ENCODE data around the gene SLC30A1.
"Not testable (repeated sequence)": the region's sequence is repeated elsewhere in the genome, so short reads cannot be mapped to it uniquely, and the experiment has no call there.

SLC30A1 gene

DNA sequence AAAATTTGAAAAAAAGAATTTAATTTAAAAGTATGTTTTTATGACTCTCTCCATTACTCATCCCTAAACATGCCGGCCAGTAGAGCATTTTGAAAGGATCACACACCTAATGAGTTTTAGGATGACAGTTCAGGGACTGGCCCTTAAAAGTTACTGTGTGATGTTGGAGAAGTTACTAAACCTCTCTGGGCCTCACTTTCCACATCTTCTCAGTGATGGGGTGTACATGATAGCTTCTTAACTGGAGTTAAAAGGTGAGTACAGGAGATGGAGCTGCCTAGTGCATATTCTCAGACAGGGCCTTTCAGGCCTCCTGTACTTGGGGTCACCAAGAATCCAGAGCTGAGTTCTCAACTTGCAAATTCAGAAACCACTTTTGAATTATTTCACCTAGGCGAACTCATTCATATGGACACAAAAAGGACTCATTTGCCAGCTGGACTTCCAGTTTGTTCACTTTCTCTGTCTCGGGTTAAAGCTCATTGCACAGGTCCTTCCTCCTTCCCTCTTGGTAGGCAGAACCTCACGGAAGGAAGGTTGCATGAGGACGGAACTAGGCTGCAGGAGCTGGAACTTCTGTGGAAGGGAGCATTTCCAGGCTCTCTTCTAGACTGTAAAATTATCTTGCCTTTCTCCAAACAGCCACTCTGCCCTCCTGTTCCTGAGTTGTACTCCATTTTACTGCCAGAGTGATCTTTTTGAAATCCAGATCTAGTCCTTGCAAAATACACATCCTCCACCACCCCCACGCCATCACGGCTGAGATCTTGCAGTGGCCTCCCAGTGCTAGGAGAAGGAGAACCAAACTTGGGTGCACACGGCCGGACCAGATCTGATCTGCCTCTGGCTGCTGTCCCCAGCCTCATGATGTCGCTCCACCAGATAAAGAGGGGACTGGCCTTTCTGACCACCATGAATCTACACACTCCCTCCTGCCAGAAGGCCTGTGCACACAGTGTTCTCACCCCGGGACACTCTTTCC, 4.3 kb upstream of the SLC30A1 start:
- no peak for FAIRE-seq

DNA sequence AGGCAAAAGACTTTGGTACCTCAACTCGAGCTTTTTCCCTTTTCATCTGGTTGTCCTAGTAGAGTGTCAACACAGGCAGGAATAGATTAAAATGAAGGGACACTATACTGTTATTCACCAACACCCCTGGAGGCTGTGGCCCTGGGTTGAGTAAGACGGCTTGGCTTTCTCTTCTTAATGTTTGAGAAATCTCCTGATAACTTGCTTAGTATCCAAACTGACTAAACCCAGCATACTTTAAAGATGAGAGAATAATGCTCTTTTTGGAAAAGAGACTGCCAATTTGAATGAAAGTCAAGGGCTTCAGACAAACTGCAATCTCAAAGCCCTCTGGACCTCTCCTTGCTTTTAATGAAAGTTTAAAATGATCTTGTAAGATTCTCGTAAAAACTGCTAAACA, 2.6 kb upstream of the SLC30A1 start:
- no peak for FAIRE-seq

DNA sequence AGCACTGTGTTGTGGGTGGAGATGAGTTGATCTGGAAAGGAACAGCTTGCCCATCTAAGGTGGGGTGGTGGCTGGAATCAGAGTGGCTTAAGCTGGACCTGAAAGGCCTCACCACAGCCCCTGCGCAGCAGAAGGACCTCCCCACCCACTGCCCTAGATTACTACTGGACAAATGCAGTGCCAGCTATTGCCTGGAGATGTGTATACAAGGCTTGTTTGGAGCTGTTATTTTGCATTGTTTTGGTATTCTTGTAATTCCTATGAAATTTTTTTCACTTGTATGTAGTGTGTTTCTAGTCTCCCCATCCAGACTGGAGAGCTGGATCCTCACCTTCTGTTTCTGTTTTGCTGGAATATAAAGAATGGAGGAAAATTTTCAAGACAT, 1.3 kb upstream of the SLC30A1 start:
- no peak for FAIRE-seq

DNA sequence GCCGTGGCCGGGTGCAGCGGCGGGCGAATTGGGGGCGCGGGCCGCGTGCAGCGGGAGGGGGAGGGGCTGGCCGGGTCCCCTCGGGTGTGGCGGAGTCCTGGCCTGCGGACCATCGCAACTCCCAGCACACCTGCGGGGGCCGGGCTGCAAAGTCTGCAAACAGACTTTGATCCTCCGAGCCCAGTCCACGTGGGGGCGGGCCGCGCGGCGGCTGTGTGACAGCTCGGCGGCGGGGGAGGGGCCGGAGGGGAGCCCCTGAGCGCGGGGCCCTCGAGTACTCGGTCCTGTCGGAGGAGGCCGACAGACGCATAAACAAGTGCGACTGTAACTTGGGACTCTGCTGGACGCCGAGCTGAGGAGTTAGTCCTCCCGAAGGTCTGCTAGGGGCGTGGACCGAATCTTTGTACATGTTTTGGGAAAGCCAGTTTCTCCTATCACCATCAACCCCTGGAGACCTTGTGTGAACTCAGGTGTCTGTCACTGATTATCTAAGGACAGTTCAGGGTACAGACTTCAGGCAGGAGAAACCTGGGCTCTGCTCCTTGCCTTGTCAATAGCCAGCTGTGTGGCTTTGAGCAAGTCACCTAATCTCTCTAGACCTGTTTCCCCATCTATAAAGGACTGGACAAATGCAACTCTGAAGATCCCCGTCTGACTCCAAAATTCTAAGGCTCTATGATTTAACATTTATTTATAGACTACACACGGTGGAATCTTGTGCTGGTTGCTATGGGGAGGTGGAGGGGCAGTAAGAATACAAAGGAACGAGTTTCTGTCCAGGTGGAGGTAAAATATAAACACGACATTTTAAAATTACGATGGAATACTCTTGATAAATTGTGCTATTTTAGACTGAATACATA, 710 bp upstream of the SLC30A1 start:
- no peak for FAIRE-seq

DNA sequence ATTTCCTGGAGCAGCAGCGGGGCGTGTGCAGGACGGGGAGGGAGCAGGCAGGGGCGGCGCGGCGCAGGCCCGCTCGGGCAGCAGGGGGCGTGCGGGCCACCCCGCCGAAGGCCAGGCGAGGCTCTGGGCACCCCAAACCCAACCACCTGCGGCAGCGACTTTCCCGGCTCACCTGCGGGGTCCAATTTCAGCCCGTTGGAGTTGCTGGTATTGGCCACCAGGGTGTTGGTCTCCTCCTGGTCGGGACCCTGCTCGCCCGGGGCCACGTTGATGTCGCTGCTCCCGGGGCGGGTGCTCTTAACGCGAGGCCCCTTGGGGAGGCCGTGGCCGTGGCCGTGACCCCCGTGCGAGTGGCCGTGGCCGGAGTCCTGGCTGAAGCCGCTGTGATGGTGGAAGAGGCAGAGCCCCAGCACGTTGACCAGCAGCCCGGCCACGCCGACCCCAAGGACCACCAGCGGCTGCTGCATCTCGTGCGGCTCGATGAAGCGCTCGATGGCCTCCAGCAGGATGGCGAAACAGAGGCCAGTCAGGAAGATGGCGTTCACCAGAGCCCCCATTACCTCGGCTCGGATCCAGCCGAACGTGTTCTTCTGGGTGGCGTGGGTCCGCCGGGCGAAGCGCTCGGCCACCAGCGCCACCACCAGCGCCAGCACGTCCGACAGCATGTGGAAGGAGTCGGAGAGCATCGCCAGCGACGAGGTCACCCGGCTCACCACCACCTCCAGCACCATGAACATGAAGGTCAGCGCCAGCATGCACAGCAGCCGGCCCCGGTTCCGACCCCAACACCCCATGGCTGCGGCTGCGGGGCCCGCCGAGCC, 932 bp downstream of the SLC30A1 start:
- no peak for FAIRE-seq

DNA sequence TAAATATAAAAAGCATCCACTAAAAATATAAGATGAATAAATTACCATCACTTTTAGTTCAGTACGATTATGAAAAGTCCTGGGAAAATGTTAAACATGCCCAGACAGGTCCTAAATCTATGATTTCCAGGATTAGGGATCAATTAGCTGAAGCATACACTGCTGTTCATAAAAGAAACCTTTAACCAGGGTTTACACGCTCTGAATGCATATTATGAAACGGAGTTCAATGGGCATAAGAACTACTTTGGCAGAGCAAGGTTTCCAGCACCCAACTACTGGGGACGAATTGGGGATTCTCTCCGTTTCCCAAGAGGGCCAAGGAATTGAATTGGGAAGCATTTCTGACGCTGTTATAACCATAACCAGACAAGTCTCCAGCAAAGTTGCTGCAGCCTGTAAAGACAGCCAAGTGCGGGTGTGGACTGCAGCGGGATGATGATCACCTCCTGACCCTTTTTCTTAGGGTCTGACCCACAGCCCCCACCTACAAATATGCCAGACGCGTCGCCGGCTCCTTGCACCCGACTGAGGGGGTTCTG, 1.6 kb downstream of the SLC30A1 start:
- no peak for FAIRE-seq

DNA sequence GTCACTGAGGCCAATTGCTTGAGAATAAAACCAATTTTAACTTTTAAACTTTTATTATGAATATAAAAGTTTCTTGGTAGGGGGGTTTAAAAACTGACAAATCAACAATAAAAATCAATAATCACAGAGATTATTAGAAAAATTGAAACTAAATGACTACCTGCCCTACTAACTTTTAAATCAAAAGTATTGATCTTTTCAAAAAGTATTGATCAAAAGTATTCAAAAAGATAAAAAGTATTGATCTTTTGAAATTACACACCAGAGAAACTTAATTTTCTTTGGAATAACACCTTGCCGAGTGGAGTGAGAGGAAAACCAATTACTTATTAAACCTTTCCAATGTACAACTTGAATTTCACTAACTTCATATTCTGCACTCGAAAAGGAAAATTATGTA, 2.2 kb downstream of the SLC30A1 start:
- no peak for FAIRE-seq

DNA sequence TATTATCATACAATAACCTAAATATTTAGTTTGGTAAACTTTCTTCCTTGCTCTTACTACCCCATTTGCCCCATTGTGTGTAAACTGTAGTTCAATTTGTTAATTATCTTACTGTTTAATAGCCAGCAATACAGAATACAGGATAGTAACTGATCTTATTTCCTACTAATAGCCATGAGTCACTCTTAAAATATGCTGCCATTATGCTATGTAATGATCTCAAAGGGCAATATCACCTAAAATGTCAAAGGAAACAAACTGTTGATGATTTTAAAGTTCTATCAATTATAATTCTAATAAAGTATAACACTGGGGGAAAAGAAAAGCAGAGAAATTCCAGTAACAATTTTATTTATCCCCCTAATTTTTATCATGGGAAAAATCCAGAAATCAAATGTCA, 4.3 kb downstream of the SLC30A1 start:
- no peak for FAIRE-seq

DNA sequence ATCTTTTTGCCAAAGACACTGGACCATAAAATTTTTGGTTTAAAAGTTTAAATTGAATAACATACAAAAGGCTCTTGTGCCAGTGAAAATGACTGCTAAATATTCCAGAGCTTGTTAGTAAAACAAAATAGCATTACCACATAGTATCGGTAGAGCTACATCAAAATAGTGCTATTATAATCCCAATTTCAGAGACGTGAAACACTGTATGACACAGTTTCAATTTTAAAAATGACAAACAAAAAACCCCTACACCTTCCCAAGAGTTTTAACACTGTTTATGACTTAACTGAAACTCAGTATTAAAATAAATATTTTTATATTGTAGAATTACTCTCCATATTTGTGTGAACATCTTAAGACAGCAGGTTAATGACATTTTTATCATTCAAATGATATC, 7.0 kb downstream of the SLC30A1 start:
- FAIRE-seq = no peak

DNA sequence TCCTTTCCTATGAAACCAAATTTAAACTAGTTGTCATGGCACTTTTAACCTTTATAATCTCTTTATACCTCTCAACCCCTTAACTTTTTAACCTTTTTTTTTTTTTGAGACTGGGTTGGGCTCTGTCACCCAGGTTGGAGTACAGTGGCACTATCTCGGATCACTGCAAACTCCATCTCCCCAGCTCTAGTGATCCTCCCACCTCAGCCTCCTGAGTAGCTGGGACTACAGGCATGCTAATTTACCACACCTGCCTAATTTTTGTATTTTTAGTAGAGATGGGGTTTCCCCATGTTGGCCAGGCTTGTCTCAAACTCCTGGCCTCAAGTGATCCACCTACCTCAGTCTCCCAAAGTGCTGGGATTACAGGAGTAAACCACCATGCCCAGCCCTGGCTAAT, 8.6 kb downstream of the SLC30A1 start:
- FAIRE-seq = not testable (repeated sequence)

DNA sequence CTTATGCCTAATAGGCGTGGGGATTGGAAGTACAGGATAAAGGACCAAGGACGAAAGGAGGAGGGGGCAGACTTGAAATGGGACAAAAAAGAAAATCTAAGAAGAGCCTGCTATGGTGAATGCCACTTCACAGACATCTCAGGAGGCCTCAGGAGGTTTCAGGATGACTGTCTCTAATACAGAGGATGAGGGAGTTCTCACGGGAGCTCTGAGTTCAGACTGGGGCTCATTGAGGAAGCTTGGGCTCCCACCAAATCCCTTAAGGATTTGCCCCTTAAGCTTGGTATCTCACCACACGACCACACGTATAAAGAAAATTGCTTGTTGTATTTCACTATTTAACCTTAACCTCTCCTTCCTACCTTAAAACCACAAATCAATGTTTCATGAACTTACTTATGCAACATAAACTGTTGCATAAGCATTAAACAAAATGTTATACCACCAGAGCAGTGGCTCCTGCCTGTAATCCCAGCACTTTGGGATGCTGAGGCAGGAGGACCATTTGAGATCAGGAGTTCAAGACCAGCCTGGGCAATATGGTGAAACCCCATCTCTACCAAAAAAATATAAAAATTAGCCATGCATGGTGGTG, 12.4 kb downstream of the SLC30A1 start:
- FAIRE-seq = no peak

DNA sequence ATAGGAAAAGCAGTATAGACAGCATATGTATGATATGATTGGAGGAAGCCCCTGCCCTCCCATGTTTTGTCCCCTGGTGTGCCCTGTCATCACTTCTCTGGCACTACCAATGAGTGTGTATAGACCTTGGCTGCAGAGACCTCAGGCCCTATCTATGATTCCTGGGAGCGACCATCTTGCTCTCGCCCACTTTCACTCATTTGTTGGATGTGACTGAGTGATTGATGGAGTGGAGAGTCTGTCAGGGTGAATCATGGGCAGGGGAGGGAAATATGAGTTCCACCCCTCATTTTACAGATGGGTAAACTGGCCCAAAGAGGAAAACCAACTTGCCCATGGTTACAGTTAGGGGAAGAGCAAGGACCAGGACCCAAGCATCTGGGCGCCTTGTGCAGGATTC, 14.9 kb downstream of the SLC30A1 start:
- no peak for FAIRE-seq

DNA sequence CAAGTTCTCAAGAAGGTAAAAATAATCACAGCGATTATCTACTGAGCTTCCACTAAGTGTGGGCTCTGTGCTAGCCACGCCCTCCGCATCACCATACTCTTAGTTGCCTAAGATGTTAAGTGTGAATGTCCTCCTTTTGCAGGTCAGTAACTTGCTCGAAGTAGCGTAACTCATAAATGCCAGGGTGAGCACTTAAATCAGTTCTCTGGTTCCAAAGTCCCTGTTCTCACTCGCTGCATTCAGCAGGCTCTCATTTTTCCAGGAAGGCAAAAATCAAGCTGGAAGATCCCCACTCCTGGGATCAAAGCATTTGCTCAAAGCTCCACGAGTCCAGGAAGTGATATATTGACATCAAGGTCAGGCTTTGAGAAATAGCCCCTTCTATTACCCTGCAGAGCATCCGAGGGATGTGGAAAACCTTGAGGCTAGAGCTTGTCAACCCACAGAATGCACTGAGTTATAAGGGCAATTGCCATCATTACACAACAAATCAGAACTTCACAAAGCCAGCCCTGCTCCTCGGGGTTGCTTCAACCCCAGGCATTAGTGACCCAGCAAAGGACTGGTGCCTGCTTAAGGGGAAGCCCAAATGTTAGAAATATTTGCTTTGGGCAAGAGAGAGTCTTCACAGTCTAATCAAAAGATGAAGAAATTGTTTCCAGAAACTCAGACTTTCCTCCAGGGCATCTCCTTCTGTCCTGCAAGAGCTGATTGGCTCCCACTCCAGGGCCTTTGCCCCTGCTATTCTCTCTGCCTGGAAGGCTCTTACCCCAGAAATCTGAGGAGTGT, 19.5 kb downstream of the SLC30A1 start:
- FAIRE-seq = no peak

DNA sequence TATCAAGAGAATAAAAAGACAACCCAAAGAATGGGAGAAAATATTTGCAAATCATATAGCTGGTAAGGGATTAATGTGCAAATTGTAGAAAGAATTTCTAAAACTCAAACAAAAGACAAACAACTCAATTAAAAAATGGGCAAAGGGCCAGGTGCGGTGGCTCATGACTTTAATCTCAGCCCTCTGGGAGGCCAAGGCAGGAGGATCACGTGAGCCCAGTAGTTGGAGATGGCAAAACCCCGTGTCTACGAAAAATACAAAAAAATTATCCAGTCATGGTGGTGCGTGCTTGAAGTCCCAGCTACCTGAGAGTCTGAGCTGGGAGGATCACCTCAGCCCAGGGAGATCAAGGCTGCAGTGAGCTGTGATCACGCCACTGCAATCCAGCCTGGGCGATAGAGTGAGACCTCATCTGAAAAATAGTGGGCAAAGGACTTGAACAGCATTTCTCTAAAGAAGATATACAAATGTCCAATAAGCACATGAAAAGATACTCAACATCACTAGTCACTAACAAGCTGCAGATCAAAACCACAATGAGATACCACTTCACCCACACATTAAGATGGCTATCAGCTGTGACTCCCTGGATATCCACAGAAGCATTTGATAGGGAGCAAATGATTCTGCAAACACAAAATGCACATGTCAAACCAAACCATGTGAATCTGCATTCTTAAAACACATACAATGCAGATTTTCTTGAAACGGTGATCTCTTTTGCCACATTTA, 20.9 kb downstream of the SLC30A1 start:
- no peak for FAIRE-seq

DNA sequence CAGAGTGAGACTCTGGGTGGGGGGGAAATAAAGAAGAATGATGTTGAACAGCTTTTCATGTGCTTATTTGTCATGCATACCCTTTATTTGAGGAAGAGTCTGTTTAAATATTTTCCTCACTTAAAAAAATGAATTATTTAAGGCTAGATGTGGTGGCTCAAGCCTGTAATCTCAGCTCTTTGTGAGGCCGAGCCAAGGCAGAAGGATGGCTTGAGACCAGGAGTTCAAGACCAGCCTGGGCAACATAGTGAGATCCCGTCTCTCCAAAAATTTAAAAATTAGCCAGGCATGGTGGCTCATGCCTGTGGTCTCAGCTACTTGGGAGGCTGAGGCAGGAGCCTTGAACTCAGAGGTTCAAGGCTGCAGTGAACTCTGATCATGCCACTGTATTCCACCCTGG, 25.4 kb downstream of the SLC30A1 start:
- FAIRE-seq = no peak

DNA sequence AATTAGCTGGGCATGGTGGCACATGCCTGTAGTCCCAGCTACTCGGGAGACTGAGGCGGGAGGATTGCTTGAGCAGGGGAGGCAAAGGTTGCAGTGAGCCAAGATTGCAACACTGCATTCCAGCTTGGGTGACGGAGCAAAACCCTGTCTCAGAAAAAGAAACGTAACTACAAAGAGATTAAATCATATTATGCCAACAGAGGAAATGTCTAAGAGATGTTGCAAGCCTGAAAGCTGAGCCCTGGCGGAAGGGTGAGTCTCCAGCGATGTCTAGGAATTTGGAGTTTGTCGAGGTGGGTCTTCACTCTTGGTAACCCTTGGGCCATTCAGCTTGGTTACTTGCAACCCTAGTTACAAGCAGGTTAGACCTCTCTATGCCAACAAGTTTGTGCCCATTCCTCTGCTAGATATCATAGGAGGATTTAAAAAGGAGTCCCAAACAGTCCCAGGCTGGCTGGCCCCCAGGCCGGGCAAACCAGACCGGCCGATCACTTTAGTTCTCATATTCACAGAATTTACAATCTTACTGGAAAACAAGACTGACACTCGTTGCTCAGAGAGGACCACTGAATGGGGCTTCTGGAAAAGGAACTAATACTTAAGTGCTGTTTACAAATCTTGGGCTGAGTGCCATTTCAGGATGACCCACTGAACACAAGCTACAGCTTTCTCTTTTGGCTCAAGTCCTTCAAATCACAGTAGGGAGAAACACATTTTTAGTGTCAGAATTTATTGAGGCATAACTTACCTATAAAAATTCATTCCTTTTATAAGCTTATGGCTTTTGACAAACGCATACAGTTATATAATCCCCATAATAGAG, 27.1 kb downstream of the SLC30A1 start:
- no peak for FAIRE-seq

DNA sequence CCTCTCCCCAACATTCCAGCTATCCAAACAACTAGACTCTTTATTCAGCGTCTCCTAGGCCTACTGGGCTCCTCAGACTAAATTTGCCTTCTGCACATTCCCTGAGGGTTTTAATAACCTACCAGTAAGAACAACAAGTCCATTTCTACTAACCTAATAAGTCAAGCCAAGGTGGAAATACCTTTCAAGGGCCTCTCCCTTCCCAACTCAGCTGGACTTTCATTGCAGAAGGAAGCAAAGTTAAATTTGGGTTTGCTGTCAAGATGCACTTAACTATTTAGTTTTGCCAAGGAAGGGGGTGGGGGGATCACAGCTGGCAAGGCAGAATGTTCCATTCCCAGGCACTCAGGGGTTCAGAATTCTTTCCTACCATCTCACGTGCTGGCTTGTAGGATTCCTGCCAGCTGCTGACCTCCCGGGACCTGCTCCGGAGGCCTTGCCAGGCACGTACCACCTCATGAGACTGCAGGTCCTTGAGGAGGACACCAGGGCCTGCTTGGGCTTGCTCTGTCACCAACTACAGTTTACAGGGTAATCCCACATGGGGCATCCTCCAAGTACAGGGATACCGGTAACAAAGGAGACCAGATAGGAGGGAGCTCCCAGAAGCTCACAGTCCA, 29.8 kb downstream of the SLC30A1 start:
- no peak for FAIRE-seq

DNA sequence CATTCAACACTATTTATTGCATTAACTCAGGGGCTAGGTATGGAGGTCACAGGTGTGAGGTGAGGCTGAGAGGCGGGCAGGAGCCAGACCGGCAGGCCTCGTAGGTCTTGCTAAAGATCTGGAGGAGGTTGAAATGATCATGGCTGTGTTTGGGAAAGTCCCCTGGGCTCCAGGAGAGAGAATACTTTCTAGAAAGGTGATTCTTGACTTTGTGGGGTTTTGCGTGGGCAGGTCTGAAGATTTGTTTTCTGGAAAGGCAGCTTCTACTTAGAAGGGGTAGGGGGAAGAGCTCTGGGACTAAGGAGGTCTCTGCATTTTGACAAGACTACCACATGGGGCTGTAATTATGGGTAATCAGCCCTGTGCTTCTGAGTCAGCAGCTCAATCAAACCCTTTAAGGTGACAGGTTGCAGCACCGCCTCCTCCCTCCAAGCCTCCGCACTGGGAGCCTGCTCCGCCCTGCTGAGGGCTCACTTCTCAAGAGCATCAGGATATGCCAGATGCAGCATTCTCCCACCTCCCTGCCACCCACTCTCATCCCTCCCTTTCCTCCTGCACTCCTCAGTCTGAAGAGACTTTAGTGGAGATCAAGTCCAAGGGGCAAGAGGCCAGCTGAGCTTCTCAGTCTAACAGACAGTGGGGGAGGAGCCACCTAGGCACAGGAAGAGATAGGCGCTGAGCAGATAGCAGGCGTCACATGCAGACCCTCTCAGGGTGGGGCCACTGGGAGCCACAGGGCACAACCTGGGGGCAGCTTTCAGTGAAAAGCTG, 30.5 kb downstream of the SLC30A1 start:
- FAIRE-seq = no peak
